ENCODE results near the gene CCDC3. TPM values are rescaled to one million over a fixed set of nuclear protein-coding genes. Genes with fewer than 3 reads are reported as not detected.
A peak's percentile ranks its signal among the peaks of the same experiment; 100 is the strongest.

CCDC3 gene
- total and polyA plus RNA-seq, 9 donors: 10.5 to 34.7 (median 22.3) TPM

- H3K36me3 ChIP-seq (ENCODE audit: control insufficient read depth, insufficient read depth, low read length): no peaks in the 10 kb centered on the region
- no peaks in the 10 kb centered on the region for H3K9me3 ChIP-seq (replicated peaks; ENCODE audit: control insufficient read depth, low read depth, low read length)
- H3K27ac ChIP-seq (ENCODE audit: low read length): no peak overlapping the region
- no peaks in the 10 kb centered on the region for H3K27me3 ChIP-seq (ENCODE audit: control insufficient read depth, insufficient read depth, low read length)
- no peak for DNase-seq
- WGBS (ENCODE audit: insufficient coverage): 80% methylated on average over 5 of the region's 7 CpGs
- no peak overlapping the region for H3K4me3 ChIP-seq (ENCODE audit: low read length)
- H3K4me1 ChIP-seq (ENCODE audit: control insufficient read depth, insufficient read depth, low read length): peaks cover 7% of the 10 kb centered on the region
These were observed 98.6 kb downstream of the CCDC3 start for GRCh38 chr10:12902851-12903358.

GRCh38 chr10:12902135-12902572 is 99.4 kb downstream of the CCDC3 start:
- Histone ChIP-seq H3K4me3 (ENCODE audit: low read length) (no peak overlapping the region), H3K4me1 (ENCODE audit: control insufficient read depth, insufficient read depth, low read length) (peaks cover 2% of the 10 kb centered on the region), H3K27ac (ENCODE audit: low read length) (no peak overlapping the region), H3K36me3 (ENCODE audit: control insufficient read depth, insufficient read depth, low read length) (no peaks in the 10 kb centered on the region), H3K9me3 (replicated peaks; ENCODE audit: control insufficient read depth, low read depth, low read length) (no peaks in the 10 kb centered on the region), H3K27me3 (ENCODE audit: control insufficient read depth, insufficient read depth, low read length) (no peaks in the 10 kb centered on the region)
- peak; percentile 78 for DNase-seq
- WGBS (ENCODE audit: insufficient coverage): no CpG with 5 or more reads among the region's 2 CpGs

- Histone ChIP-seq H3K4me3 (ENCODE audit: low read length) (no peak overlapping the region), H3K9me3 (replicated peaks; ENCODE audit: control insufficient read depth, low read depth, low read length) (no peaks in the 10 kb centered on the region), H3K4me1 (ENCODE audit: control insufficient read depth, insufficient read depth, low read length) (peaks cover 2% of the 10 kb centered on the region), H3K36me3 (ENCODE audit: control insufficient read depth, insufficient read depth, low read length) (no peaks in the 10 kb centered on the region), H3K27ac (ENCODE audit: low read length) (no peak overlapping the region), H3K27me3 (ENCODE audit: control insufficient read depth, insufficient read depth, low read length) (no peaks in the 10 kb centered on the region)
- no peak for DNase-seq
- WGBS (ENCODE audit: insufficient coverage): 81% methylated on average over 6 of the region's 7 CpGs
These were observed 102.0 kb downstream of the CCDC3 start for GRCh38 chr10:12899546-12899945.

GRCh38 chr10:12898271-12898670 is 103.2 kb downstream of the CCDC3 start:
- peaks cover 2% of the 10 kb centered on the region for H3K4me1 ChIP-seq (ENCODE audit: control insufficient read depth, insufficient read depth, low read length)
- 78% methylated on average over 19 of the region's 24 CpGs for WGBS (ENCODE audit: insufficient coverage)
- H3K36me3 ChIP-seq (ENCODE audit: control insufficient read depth, insufficient read depth, low read length): no peaks in the 10 kb centered on the region
- no peaks in the 10 kb centered on the region for H3K27me3 ChIP-seq (ENCODE audit: control insufficient read depth, insufficient read depth, low read length)
- H3K9me3 ChIP-seq (replicated peaks; ENCODE audit: control insufficient read depth, low read depth, low read length): peaks cover 5% of the 10 kb centered on the region
- DNase-seq: no peak
- H3K27ac ChIP-seq (ENCODE audit: low read length): no peak overlapping the region
- H3K4me3 ChIP-seq (ENCODE audit: low read length): no peak overlapping the region

GRCh38 chr10:12897278-12897677 is 104.2 kb downstream of the CCDC3 start:
- DNase-seq: no peak
- no peak overlapping the region for H3K4me3 ChIP-seq (ENCODE audit: low read length)
- H3K4me1 ChIP-seq (ENCODE audit: control insufficient read depth, insufficient read depth, low read length): peaks cover 2% of the 10 kb centered on the region
- no peaks in the 10 kb centered on the region for H3K27me3 ChIP-seq (ENCODE audit: control insufficient read depth, insufficient read depth, low read length)
- no peaks in the 10 kb centered on the region for H3K36me3 ChIP-seq (ENCODE audit: control insufficient read depth, insufficient read depth, low read length)
- peaks cover 6% of the 10 kb centered on the region for H3K9me3 ChIP-seq (replicated peaks; ENCODE audit: control insufficient read depth, low read depth, low read length)
- WGBS (ENCODE audit: insufficient coverage): 66% methylated on average over 4 of the region's 6 CpGs
- no peak overlapping the region for H3K27ac ChIP-seq (ENCODE audit: low read length)

GRCh38 chr10:12896251-12896650 is 105.3 kb downstream of the CCDC3 start:
- no peak for DNase-seq
- peaks cover 2% of the 10 kb centered on the region for H3K4me1 ChIP-seq (ENCODE audit: control insufficient read depth, insufficient read depth, low read length)
- no peaks in the 10 kb centered on the region for H3K36me3 ChIP-seq (ENCODE audit: control insufficient read depth, insufficient read depth, low read length)
- no peak overlapping the region for H3K4me3 ChIP-seq (ENCODE audit: low read length)
- WGBS (ENCODE audit: insufficient coverage): 47% methylated on average over 5 of the region's 5 CpGs
- peaks cover 6% of the 10 kb centered on the region for H3K9me3 ChIP-seq (replicated peaks; ENCODE audit: control insufficient read depth, low read depth, low read length)
- no peak overlapping the region for H3K27ac ChIP-seq (ENCODE audit: low read length)
- H3K27me3 ChIP-seq (ENCODE audit: control insufficient read depth, insufficient read depth, low read length): no peaks in the 10 kb centered on the region

GRCh38 chr10:12892924-12893323 is 108.6 kb downstream of the CCDC3 start:
- no peak overlapping the region for H3K4me3 ChIP-seq (ENCODE audit: low read length)
- H3K27ac ChIP-seq (ENCODE audit: low read length): no peak overlapping the region
- no peaks in the 10 kb centered on the region for H3K27me3 ChIP-seq (ENCODE audit: control insufficient read depth, insufficient read depth, low read length)
- peaks cover 11% of the 10 kb centered on the region for H3K9me3 ChIP-seq (replicated peaks; ENCODE audit: control insufficient read depth, low read depth, low read length)
- no peaks in the 10 kb centered on the region for H3K36me3 ChIP-seq (ENCODE audit: control insufficient read depth, insufficient read depth, low read length)
- DNase-seq: no peak
- H3K4me1 ChIP-seq (ENCODE audit: control insufficient read depth, insufficient read depth, low read length): no peaks in the 10 kb centered on the region

GRCh38 chr10:12890958-12891357 is 110.6 kb downstream of the CCDC3 start:
- H3K4me1 ChIP-seq (ENCODE audit: control insufficient read depth, insufficient read depth, low read length): peaks cover 11% of the 10 kb centered on the region
- no peak overlapping the region for H3K27ac ChIP-seq (ENCODE audit: low read length)
- H3K27me3 ChIP-seq (ENCODE audit: control insufficient read depth, insufficient read depth, low read length): no peaks in the 10 kb centered on the region
- peaks cover 11% of the 10 kb centered on the region for H3K9me3 ChIP-seq (replicated peaks; ENCODE audit: control insufficient read depth, low read depth, low read length)
- no peaks in the 10 kb centered on the region for H3K36me3 ChIP-seq (ENCODE audit: control insufficient read depth, insufficient read depth, low read length)
- no peak for DNase-seq
- WGBS (ENCODE audit: insufficient coverage): no CpG with 5 or more reads among the region's 3 CpGs
- H3K4me3 ChIP-seq (ENCODE audit: low read length): no peak overlapping the region

GRCh38 chr10:12888470-12888869 is 113.0 kb downstream of the CCDC3 start:
- Histone ChIP-seq H3K4me1 (ENCODE audit: control insufficient read depth, insufficient read depth, low read length) (peaks cover 11% of the 10 kb centered on the region), H3K9me3 (replicated peaks; ENCODE audit: control insufficient read depth, low read depth, low read length) (peaks cover 8% of the 10 kb centered on the region), H3K27me3 (ENCODE audit: control insufficient read depth, insufficient read depth, low read length) (no peaks in the 10 kb centered on the region), H3K36me3 (ENCODE audit: control insufficient read depth, insufficient read depth, low read length) (no peaks in the 10 kb centered on the region), H3K27ac (ENCODE audit: low read length) (no peak overlapping the region), H3K4me3 (ENCODE audit: low read length) (no peak overlapping the region)
- DNase-seq: no peak
- WGBS (ENCODE audit: insufficient coverage): 63% methylated on average over 1 of the region's 2 CpGs

- Histone ChIP-seq H3K36me3 (ENCODE audit: control insufficient read depth, insufficient read depth, low read length) (no peaks in the 10 kb centered on the region), H3K27me3 (ENCODE audit: control insufficient read depth, insufficient read depth, low read length) (no peaks in the 10 kb centered on the region), H3K9me3 (replicated peaks; ENCODE audit: control insufficient read depth, low read depth, low read length) (peaks cover 5% of the 10 kb centered on the region), H3K4me3 (ENCODE audit: low read length) (no peak overlapping the region), H3K27ac (ENCODE audit: low read length) (no peak overlapping the region), H3K4me1 (ENCODE audit: control insufficient read depth, insufficient read depth, low read length) (peaks cover 11% of the 10 kb centered on the region)
- no CpG with 5 or more reads among the region's 3 CpGs for WGBS (ENCODE audit: insufficient coverage)
- no peak for DNase-seq
These were observed 113.7 kb downstream of the CCDC3 start for GRCh38 chr10:12887780-12888179.

- 91% methylated on average over 6 of the region's 6 CpGs for WGBS (ENCODE audit: insufficient coverage)
- no peaks in the 10 kb centered on the region for H3K27me3 ChIP-seq (ENCODE audit: control insufficient read depth, insufficient read depth, low read length)
- H3K9me3 ChIP-seq (replicated peaks; ENCODE audit: control insufficient read depth, low read depth, low read length): no peaks in the 10 kb centered on the region
- no peaks in the 10 kb centered on the region for H3K36me3 ChIP-seq (ENCODE audit: control insufficient read depth, insufficient read depth, low read length)
- no peak for DNase-seq
- no peak overlapping the region for H3K27ac ChIP-seq (ENCODE audit: low read length)
- H3K4me1 ChIP-seq (ENCODE audit: control insufficient read depth, insufficient read depth, low read length): peaks cover 11% of the 10 kb centered on the region
- no peak overlapping the region for H3K4me3 ChIP-seq (ENCODE audit: low read length)
These were observed 116.7 kb downstream of the CCDC3 start for GRCh38 chr10:12884851-12885250.

All from muscle of leg (tissue), 11 donors.